Neuron (in vitro differentiated cells): Measurements from ENCODE around the gene NETO2.
"Not testable (repeated sequence)": the region's sequence is repeated elsewhere in the genome, so short reads cannot be mapped to it uniquely, and the experiment has no call there.

Experiments used
- H2AFZ ChIP-seq: one replicate; pipeline ENCODE4 v1.6.1; 2013; ENCODE audit warnings: low read depth, mild to moderate bottlenecking, inconsistent platforms, low read length, moderate library complexity
- H3K27me3 ChIP-seq: one replicate; pipeline ENCODE4 v1.6.1; 2013; ENCODE audit warnings: low read length; ENCODE audit not compliant: insufficient read depth
- H3K36me3 ChIP-seq: one replicate; pipeline ENCODE4 v1.6.1; 2013; ENCODE audit warnings: low read length; ENCODE audit not compliant: insufficient read depth
- H3K4me1 ChIP-seq: one replicate; pipeline ENCODE4 v1.6.1; 2013; ENCODE audit warnings: low read length; ENCODE audit not compliant: insufficient read depth
- H3K4me3 ChIP-seq: 2 replicates; pipeline ENCODE4 v1.5.1; 2013; ENCODE audit warnings: mild to moderate bottlenecking, low read length, moderate library complexity
- H3K9me3 ChIP-seq: one replicate; pipeline ENCODE4 v1.6.1; 2013; ENCODE audit warnings: low read length

Gene NETO2

GRCh38 chr16:47113130-47113529 is 30.6 kb downstream of the NETO2 start:
- no peaks in the 10 kb centered on the region for H3K27me3 ChIP-seq
- no peaks in the 10 kb centered on the region for H3K4me1 ChIP-seq
- H2AFZ ChIP-seq: no peak overlapping the region
- H3K36me3 ChIP-seq: peaks cover 61% of the 10 kb centered on the region
- H3K9me3 ChIP-seq: peaks cover 2% of the 10 kb centered on the region
- no peak overlapping the region for H3K4me3 ChIP-seq

GRCh38 chr16:47110939-47111338 is 32.8 kb downstream of the NETO2 start:
- Histone ChIP-seq H3K9me3 (no peaks in the 10 kb centered on the region), H3K27me3 (no peaks in the 10 kb centered on the region), H3K4me3 (no peak overlapping the region), H2AFZ (no peak overlapping the region), H3K4me1 (no peaks in the 10 kb centered on the region), H3K36me3 (peaks cover 59% of the 10 kb centered on the region)

GRCh38 chr16:47109361-47109760 is 34.4 kb downstream of the NETO2 start:
- Histone ChIP-seq H3K4me1 (no peaks in the 10 kb centered on the region), H3K27me3 (no peaks in the 10 kb centered on the region), H3K36me3 (peaks cover 66% of the 10 kb centered on the region), H3K4me3 (no peak overlapping the region), H3K9me3 (peaks cover 6% of the 10 kb centered on the region), H2AFZ (no peak overlapping the region)

- not testable (repeated sequence) for H2AFZ ChIP-seq, H3K4me3 ChIP-seq, H3K4me1 ChIP-seq, H3K27me3 ChIP-seq
- peaks cover 53% of the 10 kb centered on the region for H3K36me3 ChIP-seq
- H3K9me3 ChIP-seq: peaks cover 10% of the 10 kb centered on the region
These were observed 40.8 kb downstream of the NETO2 start for GRCh38 chr16:47102921-47103320.

GRCh38 chr16:47097154-47097553 is 46.6 kb downstream of the NETO2 start:
- H3K36me3 ChIP-seq: peaks cover 42% of the 10 kb centered on the region
- H3K4me1 ChIP-seq: not testable (repeated sequence)

GRCh38 chr16:47096297-47096696 is 47.4 kb downstream of the NETO2 start:
- Histone ChIP-seq H3K9me3 (peaks cover 13% of the 10 kb centered on the region), H2AFZ (no peak overlapping the region), H3K27me3 (no peaks in the 10 kb centered on the region), H3K4me1 (no peaks in the 10 kb centered on the region), H3K36me3 (peaks cover 46% of the 10 kb centered on the region), H3K4me3 (no peak overlapping the region)

More at GRCh38 chr16:47097154-47097553, 46.6 kb downstream of the NETO2 start:
- H3K9me3 ChIP-seq: peaks cover 15% of the 10 kb centered on the region
- H2AFZ ChIP-seq, H3K27me3 ChIP-seq, H3K4me3 ChIP-seq: not testable (repeated sequence)

GRCh38 chr16:47084198-47084597 is 59.5 kb downstream of the NETO2 start:
- peaks cover 5% of the 10 kb centered on the region for H3K9me3 ChIP-seq
- no peak overlapping the region for H3K4me3 ChIP-seq
- no peaks in the 10 kb centered on the region for H3K27me3 ChIP-seq
- peaks cover 15% of the 10 kb centered on the region for H3K4me1 ChIP-seq
- H2AFZ ChIP-seq: no peak overlapping the region
- H3K36me3 ChIP-seq: peaks cover 42% of the 10 kb centered on the region

GRCh38 chr16:47082099-47082865 is 61.5 kb downstream of the NETO2 start:
- no peak overlapping the region for H2AFZ ChIP-seq
- H3K9me3 ChIP-seq: peaks cover 5% of the 10 kb centered on the region
- peaks cover 32% of the 10 kb centered on the region for H3K36me3 ChIP-seq
- H3K4me1 ChIP-seq: peaks cover 15% of the 10 kb centered on the region
- H3K27me3 ChIP-seq: no peaks in the 10 kb centered on the region
- no peak overlapping the region for H3K4me3 ChIP-seq

- Histone ChIP-seq H3K9me3 (peaks cover 5% of the 10 kb centered on the region), H3K4me3 (no peak overlapping the region), H3K36me3 (peaks cover 26% of the 10 kb centered on the region), H3K27me3 (no peaks in the 10 kb centered on the region), H3K4me1 (peaks cover 15% of the 10 kb centered on the region), H2AFZ (no peak overlapping the region)
These were observed 62.6 kb downstream of the NETO2 start for GRCh38 chr16:47081115-47081514.

GRCh38 chr16:47079860-47080259 is 63.9 kb downstream of the NETO2 start:
- no peak overlapping the region for H2AFZ ChIP-seq
- peaks cover 5% of the 10 kb centered on the region for H3K9me3 ChIP-seq
- no peaks in the 10 kb centered on the region for H3K27me3 ChIP-seq
- peaks cover 15% of the 10 kb centered on the region for H3K4me1 ChIP-seq
- peaks cover 19% of the 10 kb centered on the region for H3K36me3 ChIP-seq
- H3K4me3 ChIP-seq: no peak overlapping the region

- Histone ChIP-seq H3K4me1 (no peaks in the 10 kb centered on the region), H2AFZ (no peak overlapping the region), H3K4me3 (no peak overlapping the region), H3K9me3 (peaks cover 2% of the 10 kb centered on the region), H3K36me3 (no peaks in the 10 kb centered on the region), H3K27me3 (no peaks in the 10 kb centered on the region)
These were observed 70.3 kb downstream of the NETO2 start for GRCh38 chr16:47073223-47074155.

- Histone ChIP-seq H3K9me3 (peaks cover 2% of the 10 kb centered on the region), H3K4me1 (no peaks in the 10 kb centered on the region), H2AFZ (no peak overlapping the region), H3K36me3 (no peaks in the 10 kb centered on the region), H3K4me3 (no peak overlapping the region), H3K27me3 (peaks cover 12% of the 10 kb centered on the region)
These were observed 71.6 kb downstream of the NETO2 start for GRCh38 chr16:47072158-47072557.

- Histone ChIP-seq H3K4me1 (no peaks in the 10 kb centered on the region), H3K9me3 (peaks cover 2% of the 10 kb centered on the region), H3K4me3 (no peak overlapping the region), H3K27me3 (peaks cover 18% of the 10 kb centered on the region), H3K36me3 (no peaks in the 10 kb centered on the region), H2AFZ (no peak overlapping the region)
These were observed 73.7 kb downstream of the NETO2 start for GRCh38 chr16:47069841-47070584.
